ENCODE results near the gene HOXC4.

Gene HOXC4

DNA sequence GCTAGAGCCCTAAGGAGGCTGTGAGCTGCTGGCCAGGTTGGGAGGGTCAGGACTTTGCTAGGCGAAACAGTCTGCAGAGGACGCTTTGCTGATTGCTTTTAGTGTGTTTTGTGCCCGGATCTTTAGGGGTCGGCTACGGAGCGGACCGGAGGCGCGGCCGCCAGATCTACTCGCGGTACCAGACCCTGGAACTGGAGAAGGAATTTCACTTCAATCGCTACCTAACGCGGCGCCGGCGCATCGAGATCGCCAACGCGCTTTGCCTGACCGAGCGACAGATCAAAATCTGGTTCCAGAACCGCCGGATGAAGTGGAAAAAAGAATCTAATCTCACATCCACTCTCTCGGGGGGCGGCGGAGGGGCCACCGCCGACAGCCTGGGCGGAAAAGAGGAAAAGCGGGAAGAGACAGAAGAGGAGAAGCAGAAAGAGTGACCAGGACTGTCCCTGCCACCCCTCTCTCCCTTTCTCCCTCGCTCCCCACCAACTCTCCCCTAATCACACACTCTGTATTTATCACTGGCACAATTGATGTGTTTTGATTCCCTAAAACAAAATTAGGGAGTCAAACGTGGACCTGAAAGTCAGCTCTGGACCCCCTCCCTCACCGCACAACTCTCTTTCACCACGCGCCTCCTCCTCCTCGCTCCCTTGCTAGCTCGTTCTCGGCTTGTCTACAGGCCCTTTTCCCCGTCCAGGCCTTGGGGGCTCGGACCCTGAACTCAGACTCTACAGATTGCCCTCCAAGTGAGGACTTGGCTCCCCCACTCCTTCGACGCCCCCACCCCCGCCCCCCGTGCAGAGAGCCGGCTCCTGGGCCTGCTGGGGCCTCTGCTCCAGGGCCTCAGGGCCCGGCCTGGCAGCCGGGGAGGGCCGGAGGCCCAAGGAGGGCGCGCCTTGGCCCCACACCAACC is 23.9 kb upstream of the HOXC4 start:
- DNase-seq = no peak

DNA sequence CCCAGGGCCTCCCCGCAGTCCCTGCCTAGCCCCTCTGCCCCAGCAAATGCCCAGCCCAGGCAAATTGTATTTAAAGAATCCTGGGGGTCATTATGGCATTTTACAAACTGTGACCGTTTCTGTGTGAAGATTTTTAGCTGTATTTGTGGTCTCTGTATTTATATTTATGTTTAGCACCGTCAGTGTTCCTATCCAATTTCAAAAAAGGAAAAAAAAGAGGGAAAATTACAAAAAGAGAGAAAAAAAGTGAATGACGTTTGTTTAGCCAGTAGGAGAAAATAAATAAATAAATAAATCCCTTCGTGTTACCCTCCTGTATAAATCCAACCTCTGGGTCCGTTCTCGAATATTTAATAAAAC is 23.2 kb upstream of the HOXC4 start:
- no peak for DNase-seq

DNA sequence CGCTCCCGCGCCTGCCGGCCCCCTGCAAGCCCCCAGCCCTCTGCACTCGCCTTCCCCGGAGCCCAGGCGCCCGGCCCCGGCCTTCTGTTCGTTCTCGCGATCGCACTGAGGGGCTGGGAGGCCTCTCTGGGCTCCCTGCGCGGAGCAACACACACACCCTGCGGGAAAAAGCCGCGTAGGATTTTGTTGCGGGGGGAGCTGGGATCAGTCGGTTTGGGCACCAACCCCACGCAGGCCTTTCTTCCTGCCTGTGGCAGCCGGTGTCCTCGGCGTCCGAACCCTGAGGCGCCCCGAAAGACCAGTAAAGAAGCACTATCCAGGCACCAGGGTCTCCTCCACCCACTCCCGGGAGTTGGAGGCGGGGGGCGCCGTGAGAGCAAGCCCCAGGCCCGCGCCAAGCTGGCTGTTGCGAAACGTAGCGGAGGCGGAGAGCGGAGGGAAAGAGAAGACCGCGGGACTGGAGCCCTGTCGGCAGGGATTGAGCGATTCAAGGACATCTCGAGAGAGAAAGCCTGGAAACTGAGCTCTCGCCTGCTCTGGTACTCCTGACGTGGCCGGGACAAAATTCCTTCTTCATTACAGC is 22.7 kb upstream of the HOXC4 start:
- no peak for DNase-seq

DNA sequence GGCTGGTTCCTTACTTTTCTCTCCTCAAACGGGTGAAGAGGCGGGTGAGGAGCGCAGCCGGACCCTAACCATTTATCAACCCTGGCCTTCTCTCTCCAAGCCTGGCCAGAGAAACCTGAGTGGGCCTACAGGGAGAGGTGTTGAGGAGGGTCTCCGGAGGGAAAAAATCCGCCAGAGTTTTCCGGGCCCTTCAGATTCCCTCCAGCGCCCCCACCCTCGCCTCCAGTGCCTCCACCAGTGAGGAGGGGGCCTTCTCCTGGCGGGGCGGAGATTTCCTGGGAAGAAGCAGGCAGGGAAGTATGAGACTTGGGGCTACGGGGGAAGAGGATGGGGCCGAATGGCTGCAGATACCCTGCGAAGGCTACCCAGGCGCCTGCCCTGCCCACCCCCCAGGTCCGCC is 22.2 kb upstream of the HOXC4 start:
- no peak for DNase-seq

- DNase-seq = no peak
Measured at GRCh38 chr12:54032086-54032619, 21.5 kb upstream of the HOXC4 start.

DNA sequence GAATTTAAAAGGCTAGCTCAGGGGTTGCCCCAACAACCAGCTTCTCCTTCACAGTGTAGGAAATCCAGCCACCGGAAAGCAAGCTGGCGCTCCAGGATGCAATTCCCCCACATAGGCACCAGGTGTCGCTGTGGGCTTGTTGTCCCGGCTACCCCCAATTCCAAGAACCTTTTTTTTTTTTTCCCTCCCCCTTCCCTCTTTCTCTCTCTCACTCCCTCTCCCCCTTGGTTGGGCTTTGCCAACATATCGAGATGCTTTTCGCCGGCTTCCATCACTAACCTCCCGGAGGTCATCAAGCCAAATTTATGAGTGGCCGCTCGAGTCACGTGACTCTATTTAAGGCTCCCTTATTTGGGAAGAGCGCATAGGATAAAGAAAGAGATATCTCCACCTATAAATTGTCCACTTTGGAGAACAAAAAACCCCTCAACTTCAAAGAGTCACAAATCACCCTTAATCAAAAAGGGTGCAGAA is 21.0 kb upstream of the HOXC4 start, which contains the start of gene HOXC5:
Gene HOXC5, plus strand, starts transcription at position 424 of the 474 bp plus-strand sequence. CDS start 73 bp downstream, outside the sequence.
- DNase-seq = peak; percentile 10 to 12

DNA sequence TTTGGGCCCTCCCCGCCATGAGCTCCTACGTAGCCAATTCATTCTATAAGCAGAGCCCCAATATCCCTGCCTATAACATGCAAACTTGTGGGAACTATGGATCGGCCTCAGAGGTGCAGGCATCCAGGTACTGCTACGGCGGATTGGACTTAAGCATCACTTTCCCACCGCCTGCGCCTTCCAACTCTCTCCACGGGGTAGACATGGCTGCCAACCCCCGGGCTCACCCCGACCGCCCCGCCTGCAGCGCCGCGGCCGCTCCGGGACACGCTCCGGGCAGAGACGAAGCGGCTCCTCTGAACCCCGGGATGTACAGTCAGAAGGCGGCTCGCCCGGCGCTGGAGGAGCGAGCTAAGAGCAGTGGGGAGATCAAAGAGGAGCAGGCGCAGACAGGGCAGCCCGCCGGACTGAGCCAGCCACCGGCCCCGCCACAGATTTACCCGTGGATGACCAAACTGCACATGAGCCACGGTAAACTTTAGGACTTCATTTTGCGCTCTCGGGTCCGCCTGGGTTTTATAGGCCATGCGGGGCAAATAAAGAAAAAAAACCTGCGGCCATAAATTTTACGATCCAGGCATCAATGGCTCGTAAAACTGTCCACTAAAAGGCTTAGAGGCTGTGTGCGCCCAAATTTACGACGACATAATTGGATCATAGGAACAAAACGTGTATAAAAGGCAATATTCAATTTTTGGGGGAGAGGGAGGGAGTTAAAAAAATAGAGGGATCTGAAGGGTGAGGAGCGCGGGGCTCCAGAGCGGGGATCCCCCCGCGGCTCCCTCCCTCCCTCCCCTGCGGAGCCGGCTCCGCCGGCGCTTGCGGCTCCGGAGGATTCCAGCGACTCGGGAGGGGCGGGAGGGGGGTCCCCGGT is 20.3 kb upstream of the HOXC4 start:
- no peak for DNase-seq

GRCh38 chr12:54033980-54034784 is 19.5 kb upstream of the HOXC4 start:
- no peak for DNase-seq

DNA sequence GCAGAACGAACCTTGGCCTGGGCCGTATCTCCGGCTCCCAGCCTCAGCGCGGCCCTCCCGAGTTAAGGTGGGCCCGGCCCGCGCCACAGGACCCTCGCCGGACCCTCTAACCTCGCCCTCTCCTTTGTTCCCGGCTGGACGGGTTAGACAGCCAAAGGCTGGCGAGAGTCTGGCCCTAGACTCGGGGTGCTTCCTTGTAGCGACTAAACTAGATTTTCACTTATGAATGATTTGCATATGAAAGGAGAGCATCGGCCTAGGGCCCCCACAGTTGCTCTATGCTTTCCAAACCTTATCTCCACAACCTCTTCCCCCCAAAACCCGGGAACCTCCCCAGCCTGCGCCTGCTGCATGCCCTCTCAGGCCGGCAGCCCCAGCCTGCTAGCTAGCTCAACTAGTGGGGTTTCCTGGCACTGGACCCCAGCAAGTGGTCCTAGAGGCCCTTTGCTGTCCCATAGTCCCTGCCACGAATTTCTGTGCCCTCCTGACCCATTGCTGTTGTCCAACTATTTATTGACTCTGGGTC is 18.8 kb upstream of the HOXC4 start:
- no peak for DNase-seq

GRCh38 chr12:54035568-54036264 is 17.9 kb upstream of the HOXC4 start:
- no peak for DNase-seq

DNA sequence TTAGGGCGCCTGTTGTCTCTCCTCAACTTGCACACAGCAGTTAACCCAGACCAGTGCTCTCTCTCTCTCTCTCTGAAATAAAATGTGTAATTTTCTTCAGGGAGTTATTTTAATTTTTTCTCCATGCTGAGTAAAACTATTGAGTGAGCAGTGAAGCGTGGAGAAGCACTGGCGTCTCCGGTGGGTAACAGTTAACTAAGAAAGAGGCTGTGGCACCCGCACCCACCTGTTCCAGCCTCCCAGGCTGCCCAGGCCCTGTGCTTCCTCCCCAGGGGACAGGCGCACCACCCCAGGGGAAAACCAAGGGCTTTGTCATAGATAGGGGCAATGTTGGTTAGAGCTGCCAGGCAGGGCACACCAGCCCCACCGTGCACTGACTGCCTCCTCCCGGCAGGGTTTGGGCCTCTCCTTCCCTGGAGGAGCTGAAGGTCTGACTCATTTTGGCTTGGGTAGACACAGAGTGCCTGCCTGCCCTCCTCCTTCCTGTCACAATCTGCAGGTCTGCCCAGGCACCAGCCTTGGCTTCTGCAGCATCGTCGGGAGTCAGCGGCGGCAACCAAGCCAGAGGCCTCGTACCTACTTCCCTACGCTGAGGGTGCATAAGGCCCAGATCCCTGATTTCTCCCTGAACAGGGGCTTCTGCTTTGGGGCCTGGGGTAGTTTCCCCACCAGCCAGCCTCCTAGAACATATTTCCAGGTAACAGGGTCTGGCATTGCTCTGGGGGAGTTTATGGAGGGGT is 16.8 kb upstream of the HOXC4 start:
- DNase-seq = no peak

- DNase-seq = no peak
Measured at GRCh38 chr12:54037360-54038283, 16.0 kb upstream of the HOXC4 start.

GRCh38 chr12:54038284-54038870 is 15.3 kb upstream of the HOXC4 start:
- no peak for DNase-seq

GRCh38 chr12:54038871-54039414 is 14.7 kb upstream of the HOXC4 start:
- no peak for DNase-seq

GRCh38 chr12:54039417-54040147 is 14.1 kb upstream of the HOXC4 start:
- no peak for DNase-seq

- no peak for DNase-seq
Measured at GRCh38 chr12:54040148-54040494, 13.5 kb upstream of the HOXC4 start.

DNA sequence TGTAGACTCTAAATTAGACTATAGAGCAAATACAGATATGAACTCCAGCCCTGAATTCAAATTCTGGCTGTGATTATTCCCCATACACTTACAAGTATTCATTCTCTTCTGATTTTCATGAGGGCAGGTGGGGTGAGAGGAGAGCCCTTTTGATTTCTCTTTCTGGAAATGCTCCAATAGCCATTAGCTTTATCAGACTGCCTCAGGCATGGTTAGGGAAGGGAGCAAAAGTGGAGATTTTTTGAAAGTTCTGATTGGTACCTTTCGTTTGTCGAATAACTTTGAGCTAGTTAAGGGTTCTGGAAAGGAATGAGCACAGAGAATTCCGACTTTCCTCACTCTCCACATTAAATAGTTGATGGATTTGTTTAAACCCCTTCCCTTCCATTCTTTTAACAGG is 13.0 kb upstream of the HOXC4 start:
- DNase-seq = no peak

All from hippocampal formation (tissue), 2 donors.